ENCODE data around the gene CSNK1A1L. TPM values are rescaled to one million over a fixed set of nuclear protein-coding genes. Genes with fewer than 3 reads are reported as not detected.

CSNK1A1L gene
- polyA plus RNA-seq, 2 donors, result not detected

- Histone ChIP-seq H3K36me3 (ENCODE audit: control insufficient read depth in 2 of 2, insufficient read depth in 2 of 2, low read length in 1 of 2) (no peaks in the 10 kb centered on the region), H3K27me3 (ENCODE audit: control insufficient read depth in 1 of 2, insufficient read depth in 2 of 2, low read length in 2 of 2) (no peaks in the 10 kb centered on the region), H3K27ac (ENCODE audit: low read depth in 2 of 2, low read length in 1 of 2) (no peak overlapping the region), H3K4me1 (ENCODE audit: control insufficient read depth in 2 of 2, insufficient read depth in 2 of 2, low read length in 1 of 2) (no peaks in the 10 kb centered on the region), H3K9me3 (ENCODE audit: control insufficient read depth in 2 of 2, insufficient read depth in 1 of 2, low read depth in 1 of 2, low read length in 1 of 2) (no peaks in the 10 kb centered on the region), H3K4me3 (ENCODE audit: low read depth in 1 of 2, low read length in 2 of 2) (no peak overlapping the region)
- WGBS, 2 donors, result 58 to 63% methylated on average over 3 of the region's 3 CpGs
Observed at GRCh38 chr13:37094099-37094498, 11.4 kb downstream of the CSNK1A1L start.

GRCh38 chr13:37091835-37092234 lies 13.6 kb downstream of the CSNK1A1L start:
- Histone ChIP-seq H3K4me3 (ENCODE audit: low read depth in 1 of 2, low read length in 2 of 2) (no peak overlapping the region), H3K9me3 (ENCODE audit: control insufficient read depth in 2 of 2, insufficient read depth in 1 of 2, low read depth in 1 of 2, low read length in 1 of 2) (no peaks in the 10 kb centered on the region), H3K4me1 (ENCODE audit: control insufficient read depth in 2 of 2, insufficient read depth in 2 of 2, low read length in 1 of 2) (no peaks in the 10 kb centered on the region), H3K27ac (ENCODE audit: low read depth in 2 of 2, low read length in 1 of 2) (no peak overlapping the region), H3K36me3 (ENCODE audit: control insufficient read depth in 2 of 2, insufficient read depth in 2 of 2, low read length in 1 of 2) (no peaks in the 10 kb centered on the region), H3K27me3 (ENCODE audit: control insufficient read depth in 1 of 2, insufficient read depth in 2 of 2, low read length in 2 of 2) (no peaks in the 10 kb centered on the region)
- 74 to 87% methylated on average over 1 of the region's 1 CpG for WGBS, 2 donors

GRCh38 chr13:37090912-37091311 lies 14.6 kb downstream of the CSNK1A1L start:
- H3K27me3 ChIP-seq (ENCODE audit: control insufficient read depth in 1 of 2, insufficient read depth in 2 of 2, low read length in 2 of 2), result no peaks in the 10 kb centered on the region
- H3K9me3 ChIP-seq (ENCODE audit: control insufficient read depth in 2 of 2, insufficient read depth in 1 of 2, low read depth in 1 of 2, low read length in 1 of 2), result no peaks in the 10 kb centered on the region
- H3K4me1 ChIP-seq (ENCODE audit: control insufficient read depth in 2 of 2, insufficient read depth in 2 of 2, low read length in 1 of 2), result no peaks in the 10 kb centered on the region
- H3K36me3 ChIP-seq (ENCODE audit: control insufficient read depth in 2 of 2, insufficient read depth in 2 of 2, low read length in 1 of 2), result no peaks in the 10 kb centered on the region
- H3K27ac ChIP-seq (ENCODE audit: low read depth in 2 of 2, low read length in 1 of 2), result no peak overlapping the region
- H3K4me3 ChIP-seq (ENCODE audit: low read depth in 1 of 2, low read length in 2 of 2), result no peak overlapping the region
- 74 to 83% methylated on average over 2 of the region's 2 CpGs for WGBS, 2 donors

- no peak overlapping the region for H3K27ac ChIP-seq (ENCODE audit: low read depth in 2 of 2, low read length in 1 of 2)
Observed at GRCh38 chr13:37089495-37089894, 16.0 kb downstream of the CSNK1A1L start.

GRCh38 chr13:37087486-37087885 lies 18.0 kb downstream of the CSNK1A1L start:
- Histone ChIP-seq H3K9me3 (ENCODE audit: control insufficient read depth in 2 of 2, insufficient read depth in 1 of 2, low read depth in 1 of 2, low read length in 1 of 2) (no peaks in the 10 kb centered on the region), H3K4me3 (ENCODE audit: low read depth in 1 of 2, low read length in 2 of 2) (no peak overlapping the region), H3K27ac (ENCODE audit: low read depth in 2 of 2, low read length in 1 of 2) (no peak overlapping the region), H3K4me1 (ENCODE audit: control insufficient read depth in 2 of 2, insufficient read depth in 2 of 2, low read length in 1 of 2) (no peaks in the 10 kb centered on the region), H3K27me3 (ENCODE audit: control insufficient read depth in 1 of 2, insufficient read depth in 2 of 2, low read length in 2 of 2) (no peaks in the 10 kb centered on the region), H3K36me3 (ENCODE audit: control insufficient read depth in 2 of 2, insufficient read depth in 2 of 2, low read length in 1 of 2) (no peaks in the 10 kb centered on the region)
- WGBS, 2 donors, result 81 to 83% methylated on average over 2 of the region's 2 CpGs

More at GRCh38 chr13:37089495-37089894, 16.0 kb downstream of the CSNK1A1L start:
- H3K4me3 ChIP-seq (ENCODE audit: low read depth in 1 of 2, low read length in 2 of 2), result no peak overlapping the region
- no peaks in the 10 kb centered on the region for H3K9me3 ChIP-seq (ENCODE audit: control insufficient read depth in 2 of 2, insufficient read depth in 1 of 2, low read depth in 1 of 2, low read length in 1 of 2)
- no peaks in the 10 kb centered on the region for H3K4me1 ChIP-seq (ENCODE audit: control insufficient read depth in 2 of 2, insufficient read depth in 2 of 2, low read length in 1 of 2)
- 90 to 92% methylated on average over 3 of the region's 3 CpGs for whole genome bisulfite sequencing, 2 donors
- no peaks in the 10 kb centered on the region for H3K27me3 ChIP-seq (ENCODE audit: control insufficient read depth in 1 of 2, insufficient read depth in 2 of 2, low read length in 2 of 2)
- no peaks in the 10 kb centered on the region for H3K36me3 ChIP-seq (ENCODE audit: control insufficient read depth in 2 of 2, insufficient read depth in 2 of 2, low read length in 1 of 2)

GRCh38 chr13:37085606-37086005 lies 19.9 kb downstream of the CSNK1A1L start:
- H3K4me1 ChIP-seq (ENCODE audit: control insufficient read depth in 2 of 2, insufficient read depth in 2 of 2, low read length in 1 of 2), result no peaks in the 10 kb centered on the region
- 34 to 49% methylated on average over 2 of the region's 2 CpGs for WGBS, 2 donors

GRCh38 chr13:37076818-37077217 lies 28.6 kb downstream of the CSNK1A1L start:
- no peak overlapping the region for H3K27ac ChIP-seq (ENCODE audit: low read depth in 2 of 2, low read length in 1 of 2)
- H3K4me3 ChIP-seq (ENCODE audit: low read depth in 1 of 2, low read length in 2 of 2), result no peak overlapping the region
- H3K9me3 ChIP-seq (ENCODE audit: control insufficient read depth in 2 of 2, insufficient read depth in 1 of 2, low read depth in 1 of 2, low read length in 1 of 2), result no peaks in the 10 kb centered on the region
- H3K27me3 ChIP-seq (ENCODE audit: control insufficient read depth in 1 of 2, insufficient read depth in 2 of 2, low read length in 2 of 2), result no peaks in the 10 kb centered on the region
- H3K36me3 ChIP-seq (ENCODE audit: control insufficient read depth in 2 of 2, insufficient read depth in 2 of 2, low read length in 1 of 2), result no peaks in the 10 kb centered on the region
- H3K4me1 ChIP-seq (ENCODE audit: control insufficient read depth in 2 of 2, insufficient read depth in 2 of 2, low read length in 1 of 2), result no peaks in the 10 kb centered on the region
- 94 to 95% methylated on average over 2 of the region's 2 CpGs for WGBS, 2 donors

More at GRCh38 chr13:37085606-37086005, 19.9 kb downstream of the CSNK1A1L start:
- Histone ChIP-seq H3K27me3 (ENCODE audit: control insufficient read depth in 1 of 2, insufficient read depth in 2 of 2, low read length in 2 of 2) (no peaks in the 10 kb centered on the region), H3K27ac (ENCODE audit: low read depth in 2 of 2, low read length in 1 of 2) (no peak overlapping the region), H3K9me3 (ENCODE audit: control insufficient read depth in 2 of 2, insufficient read depth in 1 of 2, low read depth in 1 of 2, low read length in 1 of 2) (no peaks in the 10 kb centered on the region), H3K36me3 (ENCODE audit: control insufficient read depth in 2 of 2, insufficient read depth in 2 of 2, low read length in 1 of 2) (no peaks in the 10 kb centered on the region), H3K4me3 (ENCODE audit: low read depth in 1 of 2, low read length in 2 of 2) (no peak overlapping the region)

- no peak overlapping the region for H3K27ac ChIP-seq (ENCODE audit: low read depth in 2 of 2, low read length in 1 of 2)
- no peaks in the 10 kb centered on the region for H3K4me1 ChIP-seq (ENCODE audit: control insufficient read depth in 2 of 2, insufficient read depth in 2 of 2, low read length in 1 of 2)
- H3K4me3 ChIP-seq (ENCODE audit: low read depth in 1 of 2, low read length in 2 of 2), result no peak overlapping the region
- no peaks in the 10 kb centered on the region for H3K36me3 ChIP-seq (ENCODE audit: control insufficient read depth in 2 of 2, insufficient read depth in 2 of 2, low read length in 1 of 2)
- 76 to 84% methylated on average over 2 of the region's 2 CpGs for WGBS, 2 donors
- H3K9me3 ChIP-seq (ENCODE audit: control insufficient read depth in 2 of 2, insufficient read depth in 1 of 2, low read depth in 1 of 2, low read length in 1 of 2), result no peaks in the 10 kb centered on the region
- H3K27me3 ChIP-seq (ENCODE audit: control insufficient read depth in 1 of 2, insufficient read depth in 2 of 2, low read length in 2 of 2), result no peaks in the 10 kb centered on the region
Observed at GRCh38 chr13:37075164-37075563, 30.3 kb downstream of the CSNK1A1L start.

- WGBS, 2 donors, result 5 to 7% methylated on average over 1 of the region's 1 CpG
- no peaks in the 10 kb centered on the region for H3K4me1 ChIP-seq (ENCODE audit: control insufficient read depth in 2 of 2, insufficient read depth in 2 of 2, low read length in 1 of 2)
- no peaks in the 10 kb centered on the region for H3K36me3 ChIP-seq (ENCODE audit: control insufficient read depth in 2 of 2, insufficient read depth in 2 of 2, low read length in 1 of 2)
- no peak overlapping the region for H3K27ac ChIP-seq (ENCODE audit: low read depth in 2 of 2, low read length in 1 of 2)
- H3K27me3 ChIP-seq (ENCODE audit: control insufficient read depth in 1 of 2, insufficient read depth in 2 of 2, low read length in 2 of 2), result no peaks in the 10 kb centered on the region
- H3K4me3 ChIP-seq (ENCODE audit: low read depth in 1 of 2, low read length in 2 of 2), result no peak overlapping the region
- H3K9me3 ChIP-seq (ENCODE audit: control insufficient read depth in 2 of 2, insufficient read depth in 1 of 2, low read depth in 1 of 2, low read length in 1 of 2), result no peaks in the 10 kb centered on the region
Observed at GRCh38 chr13:37074703-37075102, 30.8 kb downstream of the CSNK1A1L start.

- 62% methylated on average over 4 of the region's 4 CpGs for WGBS, 2 donors
- H3K27ac ChIP-seq (ENCODE audit: low read depth in 2 of 2, low read length in 1 of 2), result no peak overlapping the region
Observed at GRCh38 chr13:37072024-37072423, 33.4 kb downstream of the CSNK1A1L start.

More at GRCh38 chr13:37072024-37072423, 33.4 kb downstream of the CSNK1A1L start:
- no peaks in the 10 kb centered on the region for H3K27me3 ChIP-seq (ENCODE audit: control insufficient read depth in 1 of 2, insufficient read depth in 2 of 2, low read length in 2 of 2)
- H3K36me3 ChIP-seq (ENCODE audit: control insufficient read depth in 2 of 2, insufficient read depth in 2 of 2, low read length in 1 of 2), result no peaks in the 10 kb centered on the region
- no peaks in the 10 kb centered on the region for H3K9me3 ChIP-seq (ENCODE audit: control insufficient read depth in 2 of 2, insufficient read depth in 1 of 2, low read depth in 1 of 2, low read length in 1 of 2)
- H3K4me1 ChIP-seq (ENCODE audit: control insufficient read depth in 2 of 2, insufficient read depth in 2 of 2, low read length in 1 of 2), result no peaks in the 10 kb centered on the region
- no peak overlapping the region for H3K4me3 ChIP-seq (ENCODE audit: low read depth in 1 of 2, low read length in 2 of 2)

Data from esophagus (tissue), 2 donors.